ENCODE data around the gene RRP9. TPM values are rescaled to one million over a fixed set of nuclear protein-coding genes. Genes with fewer than 3 reads are reported as not detected.

Gene RRP9
- total and polyA plus RNA-seq, 2 donors (not counting 3 experiments of a cell fraction or from before 2014, with no cell fraction given) = 26.0 to 30.1 TPM

DNA sequence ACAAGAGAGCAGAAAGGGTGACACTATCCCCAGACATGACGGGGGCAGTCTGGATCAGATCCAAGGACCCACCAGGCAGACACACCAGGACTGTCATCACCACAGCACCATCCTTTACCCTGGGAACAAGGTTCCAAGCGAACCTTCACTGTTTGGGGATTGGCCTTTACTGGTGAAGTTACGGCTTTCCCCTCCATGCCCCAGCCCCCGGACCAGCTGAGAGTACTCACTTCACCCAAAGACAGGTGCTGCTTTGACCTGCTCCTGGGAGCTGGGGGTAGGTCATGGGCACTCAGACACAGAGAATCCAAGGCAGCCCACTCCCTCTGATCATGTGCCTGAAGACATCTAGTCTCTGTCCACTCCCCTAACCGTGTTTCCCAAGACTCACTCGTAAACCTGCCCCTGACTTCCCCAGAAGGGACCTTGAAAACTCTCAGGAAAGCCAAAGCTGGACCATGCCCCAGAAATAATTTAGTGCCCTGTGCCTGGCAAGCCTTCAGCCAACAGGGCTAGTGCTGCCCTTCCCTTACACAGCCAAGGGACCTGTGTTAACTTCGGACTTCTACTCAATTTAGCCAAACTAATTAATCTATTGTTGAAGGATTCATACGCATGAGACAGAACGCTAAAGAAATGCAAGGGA, 2.8 kb downstream of the RRP9 start:
- ChIA-PET CTCF (no interaction called here), POLR2A (no interaction called here)
- no peak overlapping the region for H3K27ac ChIP-seq (ENCODE audit: insufficient read depth, low read depth, low read length)
- H3K27me3 ChIP-seq (ENCODE audit: control insufficient read depth in 2 of 2, insufficient read depth in 2 of 2, low read length in 2 of 2) = no peaks in the 10 kb centered on the region
- H3K4me2 ChIP-seq (ENCODE audit: insufficient read depth, low read length) = no peak overlapping the region
- peaks cover 16% of the 10 kb centered on the region for H3K79me2 ChIP-seq (ENCODE audit: control insufficient read depth, insufficient read depth, low read length)
- intact Hi-C loops (cut with micrococcal nuclease) (no loop called here), dilution Hi-C loops (cut with MboI; ENCODE audit: extremely low pct_ligation_motif_present, low sequenced_read_pairs) (no loop called here)
- no peaks in the 10 kb centered on the region for H3K9me3 ChIP-seq (replicated peaks; ENCODE audit: control insufficient read depth, insufficient read depth, low read length)
- FAIRE-seq = no peak
- H3K36me3 ChIP-seq (ENCODE audit: control insufficient read depth in 2 of 2, extremely low read depth in 1 of 2, insufficient read depth in 2 of 2, low read length in 2 of 2) = peaks cover 0 to 30% of the 10 kb centered on the region in 2 experiments
- no peaks in the 10 kb centered on the region for H3K9me1 ChIP-seq (replicated peaks; ENCODE audit: control insufficient read depth, extremely low read depth, insufficient read depth, low read length)
- H3K4me3 ChIP-seq (replicated peaks in 1 of 3; ENCODE audit: insufficient read depth in 1 of 3, low read depth in 1 of 3, low read length in 3 of 3) = no peak overlapping the region
- no peaks in the 10 kb centered on the region for H4K20me1 ChIP-seq (replicated peaks; ENCODE audit: control insufficient read depth, extremely low read depth, insufficient read depth, low read length)
- TF ChIP-seq POLR2A (IDR thresholded peaks at IDR 0.05; ENCODE audit: low read depth, low read length) (no peak), GATA2 (IDR thresholded peaks at IDR 0.05; ENCODE audit: insufficient read depth, insufficient read length, low read depth, low read length) (no peak), JUN (IDR thresholded peaks at IDR 0.05; ENCODE audit: borderline replicate concordance, insufficient read depth, insufficient read length, low read depth) (no peak), FOS (IDR thresholded peaks at IDR 0.05; ENCODE audit: borderline replicate concordance, insufficient read depth, low read length) (no peak), POLR2AphosphoS5 (IDR thresholded peaks at IDR 0.05; ENCODE audit: insufficient read depth, low read depth, low read length) (no peak), MYC (IDR thresholded peaks at IDR 0.05; ENCODE audit: low read depth, low read length) (no peak), EZH2 (IDR thresholded peaks at IDR 0.05; ENCODE audit: borderline replicate concordance, low read depth, low read length, severe bottlenecking) (no peak)
- TF ChIP-seq, protein P1, sequence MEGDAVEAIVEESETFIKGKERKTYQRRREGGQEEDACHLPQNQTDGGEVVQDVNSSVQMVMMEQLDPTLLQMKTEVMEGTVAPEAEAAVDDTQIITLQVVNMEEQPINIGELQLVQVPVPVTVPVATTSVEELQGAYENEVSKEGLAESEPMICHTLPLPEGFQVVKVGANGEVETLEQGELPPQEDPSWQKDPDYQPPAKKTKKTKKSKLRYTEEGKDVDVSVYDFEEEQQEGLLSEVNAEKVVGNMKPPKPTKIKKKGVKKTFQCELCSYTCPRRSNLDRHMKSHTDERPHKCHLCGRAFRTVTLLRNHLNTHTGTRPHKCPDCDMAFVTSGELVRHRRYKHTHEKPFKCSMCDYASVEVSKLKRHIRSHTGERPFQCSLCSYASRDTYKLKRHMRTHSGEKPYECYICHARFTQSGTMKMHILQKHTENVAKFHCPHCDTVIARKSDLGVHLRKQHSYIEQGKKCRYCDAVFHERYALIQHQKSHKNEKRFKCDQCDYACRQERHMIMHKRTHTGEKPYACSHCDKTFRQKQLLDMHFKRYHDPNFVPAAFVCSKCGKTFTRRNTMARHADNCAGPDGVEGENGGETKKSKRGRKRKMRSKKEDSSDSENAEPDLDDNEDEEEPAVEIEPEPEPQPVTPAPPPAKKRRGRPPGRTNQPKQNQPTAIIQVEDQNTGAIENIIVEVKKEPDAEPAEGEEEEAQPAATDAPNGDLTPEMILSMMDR (IDR thresholded peaks at IDR 0.05; ENCODE audit: extremely low read depth in 1 of 2, insufficient read depth in 1 of 2, low read depth in 1 of 2, low read length in 2 of 2) = no peak
- TF ChIP-seq, protein P2, sequence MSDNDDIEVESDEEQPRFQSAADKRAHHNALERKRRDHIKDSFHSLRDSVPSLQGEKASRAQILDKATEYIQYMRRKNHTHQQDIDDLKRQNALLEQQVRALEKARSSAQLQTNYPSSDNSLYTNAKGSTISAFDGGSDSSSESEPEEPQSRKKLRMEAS (IDR thresholded peaks at IDR 0.05; ENCODE audit: insufficient read depth, insufficient read length) = no peak
- H3K4me1 ChIP-seq (ENCODE audit: control insufficient read depth, extremely low read depth, insufficient read depth, low read length) = peaks cover 21% of the 10 kb centered on the region
- no TSS peak for BruUV-seq (replicated peaks)
- no peak overlapping the region for H3K9ac ChIP-seq (replicated peaks; ENCODE audit: extremely low read depth, insufficient read depth, low read length)
- DNase-seq (ENCODE audit: low read depth, low spot score) = no peak
- no peak overlapping the region for H2AFZ ChIP-seq (ENCODE audit: low read depth, low read length)

All from endothelial cell of umbilical vein (primary cell).